Esophagus muscularis mucosa (tissue), 4 donors: ENCODE results near the gene CCDC201. TPM values are rescaled to one million over a fixed set of nuclear protein-coding genes. Genes with fewer than 3 reads are reported as not detected.

Source experiments
- DNase-seq: peaks from one replicate; pipeline ENCODE4 v3.0.0-alpha.2; 2017; ENCODE audit errors: extremely low spot score
- H3K27ac ChIP-seq, 4 donors: fragments of 200-600 bp; sonication (generic); replicated peaks in 1 of 4; 1 replicate in 3 of 4; 2 replicates in 1 of 4; pipeline ENCODE4 v1.5.1; 2016 to 2019; ENCODE audit warnings: mild to moderate bottlenecking in 1 of 4
- H3K27me3 ChIP-seq, 4 donors: fragments of 200-600 bp; sonication (generic); one replicate each; pipeline versions ENCODE4 v1.5.1 to v1.6.0; 2016 to 2019
- H3K36me3 ChIP-seq, 4 donors: fragments of 200-600 bp; sonication (generic); one replicate each; pipeline ENCODE4 v1.5.1; 2016 to 2019
- H3K4me1 ChIP-seq, 4 donors: fragments of 200-600 bp; sonication (generic); one replicate each; pipeline ENCODE4 v1.5.1; 2016 to 2019
- H3K4me3 ChIP-seq, 4 donors: fragments of 200-600 bp; sonication (generic); 1 replicate in 2 of 4; 2 replicates in 2 of 4; pipeline ENCODE4 v1.5.1; 2016 to 2019; ENCODE audit warnings: mild to moderate bottlenecking in 4 of 4, moderate library complexity in 1 of 4
- H3K9me3 ChIP-seq, 4 donors: fragments of 200-600 bp; sonication (generic); 1 replicate in 3 of 4; 2 replicates in 1 of 4; pipeline ENCODE4 v1.5.1; 2016 to 2019
- EP300 ChIP-seq: sonication (generic); formaldehyde crosslinking; IDR thresholded peaks from one replicate; pipeline ENCODE4 v1.6.1; 2017; ENCODE audit warnings: antibody characterized with exemption
- POLR2A ChIP-seq: fragments of 450-650 bp; IDR thresholded peaks from one replicate; pipeline ENCODE4 v1.6.1; 2017; ENCODE audit warnings: antibody characterized with exemption, moderate library complexity, mild to moderate bottlenecking, low read depth
- POLR2AphosphoS5 ChIP-seq, 2 donors: sonication (generic); formaldehyde crosslinking; IDR thresholded peaks; one replicate each; pipeline ENCODE4 v1.6.1; 2017; ENCODE audit warnings: antibody characterized with exemption in 2 of 2
- WGBS: methylation state at CpG from one replicate; pipeline ENCODE4 v1.1.5; 2018; 5-methylcytosine and 5-hydroxymethylcytosine counted together
- intact Hi-C: fragments of 100-400 bp; cut with DNase I; formaldehyde crosslinking; loops from one replicate; pipeline ENCODE4 v1.15.1; 2023
- total RNA-seq, 4 donors: library from RNA; depleted of rRNA; stranded (reverse); fragments of >200 nt; gene quantifications; one replicate each; pipeline versions ENCODE4 v1.1.0 to v1.2.1, GENCODE V29; 2016
- TF ChIP-seq, protein P1 (sequence below), 3 experiments: fragments of 200-600 bp in 2 of 3; fragments of 450-650 bp in 1 of 3; sonication (generic) in 2 of 3; IDR thresholded peaks; one replicate each; pipeline ENCODE4 v1.5.1; 2017 to 2019; ENCODE audit warnings: antibody characterized with exemption in 3 of 3, mild to moderate bottlenecking in 2 of 3, moderate library complexity in 1 of 3

Gene CCDC201
- total RNA-seq, 4 donors from 2014 or later: not detected

DNA sequence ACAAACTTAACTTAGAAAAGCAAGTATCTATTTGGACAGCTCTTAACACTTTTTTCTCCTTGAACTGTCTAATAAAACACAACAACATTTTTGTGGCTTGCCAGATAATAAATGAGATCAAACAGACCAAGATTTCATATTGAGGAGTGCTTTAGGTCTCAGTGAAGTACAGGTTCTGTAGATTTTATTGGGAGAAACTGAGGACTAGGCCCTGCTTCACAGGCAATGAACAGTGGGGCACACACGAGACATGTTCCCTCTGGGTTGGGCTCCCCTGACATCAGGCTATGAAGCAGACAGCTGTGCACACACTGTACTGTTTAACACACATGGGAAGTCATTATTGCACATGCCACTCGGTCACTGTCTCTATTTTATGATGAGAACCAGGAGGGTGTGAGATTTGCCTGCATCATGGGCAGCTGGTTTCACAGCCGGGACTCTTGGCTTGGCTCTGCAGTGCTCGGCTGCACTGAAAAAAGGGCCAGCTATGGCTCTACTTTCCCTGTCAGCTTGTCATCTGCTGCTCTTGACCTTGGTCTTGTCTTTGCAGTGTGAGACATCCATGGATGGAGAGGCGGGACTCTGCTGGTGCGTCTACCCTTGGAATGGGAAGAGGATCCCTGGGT lies 19.6 kb upstream of the CCDC201 start:
- H3K27ac ChIP-seq: no peak overlapping the region
- intact Hi-C loops: no loop called here
- H3K36me3 ChIP-seq: no peaks in the 10 kb centered on the region
- no peak overlapping the region for H3K4me3 ChIP-seq
- DNase-seq: peak; percentile 92
- 96% methylated on average over 5 of the region's 6 CpGs for WGBS
- H3K4me1 ChIP-seq: peaks cover 8 to 11% (median 11%) of the 10 kb centered on the region in 4 donors
- peaks cover 0 to 64% (median 17%) of the 10 kb centered on the region in 4 donors for H3K27me3 ChIP-seq
- no peak for TF ChIP-seq POLR2A
- TF ChIP-seq, protein P1, sequence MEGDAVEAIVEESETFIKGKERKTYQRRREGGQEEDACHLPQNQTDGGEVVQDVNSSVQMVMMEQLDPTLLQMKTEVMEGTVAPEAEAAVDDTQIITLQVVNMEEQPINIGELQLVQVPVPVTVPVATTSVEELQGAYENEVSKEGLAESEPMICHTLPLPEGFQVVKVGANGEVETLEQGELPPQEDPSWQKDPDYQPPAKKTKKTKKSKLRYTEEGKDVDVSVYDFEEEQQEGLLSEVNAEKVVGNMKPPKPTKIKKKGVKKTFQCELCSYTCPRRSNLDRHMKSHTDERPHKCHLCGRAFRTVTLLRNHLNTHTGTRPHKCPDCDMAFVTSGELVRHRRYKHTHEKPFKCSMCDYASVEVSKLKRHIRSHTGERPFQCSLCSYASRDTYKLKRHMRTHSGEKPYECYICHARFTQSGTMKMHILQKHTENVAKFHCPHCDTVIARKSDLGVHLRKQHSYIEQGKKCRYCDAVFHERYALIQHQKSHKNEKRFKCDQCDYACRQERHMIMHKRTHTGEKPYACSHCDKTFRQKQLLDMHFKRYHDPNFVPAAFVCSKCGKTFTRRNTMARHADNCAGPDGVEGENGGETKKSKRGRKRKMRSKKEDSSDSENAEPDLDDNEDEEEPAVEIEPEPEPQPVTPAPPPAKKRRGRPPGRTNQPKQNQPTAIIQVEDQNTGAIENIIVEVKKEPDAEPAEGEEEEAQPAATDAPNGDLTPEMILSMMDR (IDR thresholded peaks at IDR 0.05): no peak
- no peak for TF ChIP-seq POLR2AphosphoS5 (IDR thresholded peaks at IDR 0.05)
- TF ChIP-seq EP300: no peak
- no peaks in the 10 kb centered on the region for H3K9me3 ChIP-seq

GRCh38 chr7:45891462-45892402 lies 18.9 kb upstream of the CCDC201 start:
- WGBS: 78% methylated on average over 8 of the region's 10 CpGs
- intact Hi-C loops: no loop called here
- H3K27me3 ChIP-seq: peaks cover 0 to 72% (median 17%) of the 10 kb centered on the region in 4 donors
- peaks cover 8 to 11% (median 11%) of the 10 kb centered on the region in 4 donors for H3K4me1 ChIP-seq
- no peak overlapping the region for H3K4me3 ChIP-seq
- no peaks in the 10 kb centered on the region for H3K9me3 ChIP-seq
- no peak overlapping the region for H3K27ac ChIP-seq
- no peaks in the 10 kb centered on the region for H3K36me3 ChIP-seq
- TF ChIP-seq EP300: no peak
- TF ChIP-seq POLR2AphosphoS5 (IDR thresholded peaks at IDR 0.05): no peak
- TF ChIP-seq, protein P1 (IDR thresholded peaks at IDR 0.05): no peak
- no peak for TF ChIP-seq POLR2A
- peak; percentile 85 for DNase-seq

DNA sequence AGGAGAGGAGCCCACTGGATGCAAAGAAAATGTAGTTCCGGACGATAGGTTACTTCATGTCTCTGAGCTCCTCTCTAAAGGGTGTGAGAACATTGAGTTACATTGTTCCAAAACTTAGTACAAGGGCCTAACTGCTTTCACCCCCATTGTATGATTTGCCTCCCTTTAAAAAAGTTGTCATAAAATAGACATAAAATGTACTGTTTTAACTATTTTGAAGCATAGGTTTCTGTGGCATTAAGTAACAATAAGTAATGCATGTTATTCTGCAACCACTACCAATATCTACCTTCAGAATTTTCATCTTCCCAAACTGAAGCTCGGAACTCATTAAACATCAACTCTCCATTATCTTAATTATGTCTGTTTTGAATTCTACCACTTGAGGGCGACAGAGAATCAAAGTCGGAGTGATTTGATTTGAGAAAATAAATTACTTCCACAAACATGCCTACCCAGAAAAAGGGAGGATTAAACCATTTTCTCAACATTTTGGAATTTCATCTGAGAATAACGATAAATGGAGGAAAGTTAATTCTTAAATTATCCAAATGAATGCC lies 18.1 kb upstream of the CCDC201 start:
- Histone ChIP-seq H3K27ac (no peak overlapping the region), H3K4me1 (peaks cover 8 to 11% (median 11%) of the 10 kb centered on the region in 4 donors), H3K4me3 (no peak overlapping the region), H3K36me3 (no peaks in the 10 kb centered on the region), H3K27me3 (peaks cover 0 to 77% (median 17%) of the 10 kb centered on the region in 4 donors), H3K9me3 (no peaks in the 10 kb centered on the region)
- WGBS: 38% methylated on average over 6 of the region's 6 CpGs
- intact Hi-C loops: no loop called here
- DNase-seq: no peak
- TF ChIP-seq, protein P1 (IDR thresholded peaks at IDR 0.05): peak; percentile 47 to 66 (median 56)
- no peak for TF ChIP-seq EP300

- TF ChIP-seq POLR2A (no peak), POLR2AphosphoS5 (IDR thresholded peaks at IDR 0.05) (no peak), EP300 (no peak)
- TF ChIP-seq, protein P1 (IDR thresholded peaks at IDR 0.05): no peak
- WGBS: 89% methylated on average over 8 of the region's 8 CpGs
- Histone ChIP-seq H3K9me3 (no peaks in the 10 kb centered on the region), H3K36me3 (no peaks in the 10 kb centered on the region), H3K4me3 (no peak overlapping the region), H3K27ac (no peak overlapping the region), H3K27me3 (peaks cover 0 to 76% (median 17%) of the 10 kb centered on the region in 4 donors), H3K4me1 (peaks cover 8 to 11% (median 11%) of the 10 kb centered on the region in 4 donors)
- intact Hi-C loops: no loop called here
- peak; percentile 72 for DNase-seq
Observed at GRCh38 chr7:45890125-45890901, 17.4 kb upstream of the CCDC201 start.
